Psoas muscle (tissue), 8 donors: ENCODE data around the gene LDB3. TPM values are rescaled to one million over a fixed set of nuclear protein-coding genes. Genes with fewer than 3 reads are reported as not detected.

Experiments
- ATAC-seq, 4 donors: fragments of 200-7000 bp; cut with Tn5 transposase; one replicate each; pipeline ENCODE4 v1.9.1; 2020; ENCODE audit warnings: moderate library complexity in 3 of 4, mild to moderate bottlenecking in 2 of 4
- DNase-seq, 2 donors: peaks; one replicate each; pipeline ENCODE4 v3.0.0-alpha.2; 2020
- H3K27ac ChIP-seq: fragments of 200-600 bp; one replicate; pipeline ENCODE4 v1.8.0; 2022
- H3K27me3 ChIP-seq, 3 donors: fragments of 200-600 bp in 1 of 3; one replicate each; pipeline versions ENCODE4 v1.6.1 to v1.8.0; 2013 to 2022; ENCODE audit warnings: low read length in 2 of 3, mild to moderate bottlenecking in 2 of 3, moderate library complexity in 1 of 3; ENCODE audit not compliant: insufficient read depth in 3 of 3
- H3K36me3 ChIP-seq, 2 donors: fragments of 200-600 bp in 1 of 2; one replicate each; pipeline versions ENCODE4 v1.6.1 to v1.8.0; 2013 to 2022; ENCODE audit warnings: low read depth in 1 of 2, mild to moderate bottlenecking in 1 of 2, moderate library complexity in 1 of 2; ENCODE audit not compliant: insufficient read depth in 1 of 2
- H3K4me1 ChIP-seq: fragments of 200-600 bp; one replicate; pipeline ENCODE4 v1.8.0; 2022
- H3K4me3 ChIP-seq: fragments of 200-600 bp; one replicate; pipeline ENCODE4 v1.8.0; 2022; ENCODE audit warnings: mild to moderate bottlenecking
- H3K9me3 ChIP-seq: fragments of 200-600 bp; one replicate; pipeline ENCODE4 v1.8.0; 2022
- WGBS, 3 donors: extraction: QIAGEN DNeasy Blood & Tissue Kit; methylation state at CpG; one replicate each; pipeline versions ENCODE4 v1.1.6 to v1.1.7; 2013; 5-methylcytosine and 5-hydroxymethylcytosine counted together
- intact Hi-C, 2 donors: fragments of 100-400 bp; cut with DNase I; formaldehyde crosslinking; loops; one replicate each; pipeline versions ENCODE4 v1.11.0 to v1.14.2; 2022
- polyA plus RNA-seq, 3 donors: library from polyadenylated mRNA; stranded (reverse); fragments of 200-250 nt; gene quantifications; one replicate each; pipeline ENCODE4 v1.2.3, GENCODE V29; 2013
- total RNA-seq, 4 donors: library from RNA; stranded (reverse); fragmentation: NEBNext Ultra II Directional in 2 of 4; extraction: Animal tissue kit (Norgen Biotek cat#: 25700) in 2 of 4; gene quantifications; one replicate each; pipeline versions ENCODE4 v1.2.1 to v1.2.4, GENCODE V29; 2021 to 2023
- TF ChIP-seq, protein P1 (sequence below): fragments of 200-600 bp; IDR thresholded peaks from one replicate; pipeline ENCODE4 v1.8.0; 2022; ENCODE audit warnings: antibody characterized with exemption
- donor health status: healthy with polysubstance abuse.
- donor health status: DM: no; HTN: no; CAD: no; lungs with moderate emphysema.
- donor health status: Bipolar disorder and iron deficiency.
- donor health status: healthy.
- donor health status: DM: yes; HTN: yes; CAD: no.
- donor health status: DM: no; HTN: no; CAD: no.
- donor health status: DM: no; HTN: no; CAD: no.
- donor health status: DM: yes; HTN: yes; CAD: no.

LDB3 gene
- total and polyA plus RNA-seq, 7 donors, result 108 to 2,187 (median 615) TPM

DNA sequence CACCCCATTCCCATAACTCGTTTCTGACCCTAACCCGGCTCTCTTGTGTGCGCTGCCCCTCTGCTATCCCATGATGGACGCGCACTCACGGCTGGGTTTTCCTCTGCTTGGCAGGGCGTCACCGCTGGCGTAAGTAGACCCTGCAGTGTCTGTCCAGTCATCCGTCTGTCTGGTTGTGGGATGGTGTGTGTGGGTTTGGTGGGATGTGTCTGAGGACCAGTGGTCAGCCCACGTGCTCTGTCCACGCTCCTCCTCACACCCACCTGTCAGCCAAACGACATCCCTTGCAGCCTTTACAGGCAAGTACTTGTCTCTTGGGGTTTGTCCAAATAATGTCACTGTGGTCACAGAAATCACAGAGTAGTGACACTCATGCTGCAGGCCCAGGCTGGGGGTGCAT lies 20.8 kb downstream of the LDB3 start:
- no peak for ATAC-seq
- TF ChIP-seq, protein P1, sequence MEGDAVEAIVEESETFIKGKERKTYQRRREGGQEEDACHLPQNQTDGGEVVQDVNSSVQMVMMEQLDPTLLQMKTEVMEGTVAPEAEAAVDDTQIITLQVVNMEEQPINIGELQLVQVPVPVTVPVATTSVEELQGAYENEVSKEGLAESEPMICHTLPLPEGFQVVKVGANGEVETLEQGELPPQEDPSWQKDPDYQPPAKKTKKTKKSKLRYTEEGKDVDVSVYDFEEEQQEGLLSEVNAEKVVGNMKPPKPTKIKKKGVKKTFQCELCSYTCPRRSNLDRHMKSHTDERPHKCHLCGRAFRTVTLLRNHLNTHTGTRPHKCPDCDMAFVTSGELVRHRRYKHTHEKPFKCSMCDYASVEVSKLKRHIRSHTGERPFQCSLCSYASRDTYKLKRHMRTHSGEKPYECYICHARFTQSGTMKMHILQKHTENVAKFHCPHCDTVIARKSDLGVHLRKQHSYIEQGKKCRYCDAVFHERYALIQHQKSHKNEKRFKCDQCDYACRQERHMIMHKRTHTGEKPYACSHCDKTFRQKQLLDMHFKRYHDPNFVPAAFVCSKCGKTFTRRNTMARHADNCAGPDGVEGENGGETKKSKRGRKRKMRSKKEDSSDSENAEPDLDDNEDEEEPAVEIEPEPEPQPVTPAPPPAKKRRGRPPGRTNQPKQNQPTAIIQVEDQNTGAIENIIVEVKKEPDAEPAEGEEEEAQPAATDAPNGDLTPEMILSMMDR, result no peak
- Histone ChIP-seq H3K27me3 (no peaks in the 10 kb centered on the region), H3K4me1 (peaks cover 65% of the 10 kb centered on the region), H3K9me3 (no peaks in the 10 kb centered on the region), H3K27ac (no peak overlapping the region), H3K4me3 (no peak overlapping the region), H3K36me3 (peaks cover 0 to 81% of the 10 kb centered on the region in 2 donors)
- 65 to 86% (median 70%) methylated on average over 13 of the region's 13 CpGs for WGBS, 3 donors
- no peak for DNase-seq
- intact Hi-C loops, result loop anchor here in 1 of 2 donors (2.0 kb wide), 1 partner anchor 278 kb away; no protein-coding TSS in a partner anchor

DNA sequence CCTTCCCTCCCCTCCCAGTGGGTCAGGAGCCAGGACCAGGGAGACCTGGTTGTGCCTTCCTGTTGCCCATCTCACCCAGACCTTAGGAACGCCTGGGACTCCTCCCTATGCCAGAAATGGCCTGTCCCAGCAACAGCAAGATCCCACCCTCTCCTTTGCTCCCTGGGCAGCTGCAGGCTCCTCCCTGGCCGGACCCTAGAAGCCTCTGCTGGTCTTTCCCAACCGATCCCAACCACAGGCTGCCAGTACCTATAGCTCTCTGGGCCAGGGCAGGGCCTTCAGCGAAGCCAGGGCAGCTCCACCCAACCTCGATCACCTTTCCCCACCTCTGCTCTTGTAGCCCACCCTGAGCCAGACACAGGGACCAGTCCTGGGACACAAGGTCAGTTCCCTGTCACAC lies 21.9 kb downstream of the LDB3 start:
- no peak for DNase-seq
- Histone ChIP-seq H3K9me3 (no peaks in the 10 kb centered on the region), H3K4me3 (no peak overlapping the region), H3K4me1 (peaks cover 54% of the 10 kb centered on the region), H3K27me3 (no peaks in the 10 kb centered on the region), H3K36me3 (peaks cover 0 to 90% of the 10 kb centered on the region in 2 donors), H3K27ac (peak overlapping the region; percentile 63)
- intact Hi-C loops, result loop anchor here (5.0 kb wide), 1 partner anchor 207 kb away; no protein-coding TSS in a partner anchor
- TF ChIP-seq, protein P1, result no peak
- 59 to 78% (median 60%) methylated on average over 5 of the region's 5 CpGs for WGBS, 3 donors
- no peak for ATAC-seq

DNA sequence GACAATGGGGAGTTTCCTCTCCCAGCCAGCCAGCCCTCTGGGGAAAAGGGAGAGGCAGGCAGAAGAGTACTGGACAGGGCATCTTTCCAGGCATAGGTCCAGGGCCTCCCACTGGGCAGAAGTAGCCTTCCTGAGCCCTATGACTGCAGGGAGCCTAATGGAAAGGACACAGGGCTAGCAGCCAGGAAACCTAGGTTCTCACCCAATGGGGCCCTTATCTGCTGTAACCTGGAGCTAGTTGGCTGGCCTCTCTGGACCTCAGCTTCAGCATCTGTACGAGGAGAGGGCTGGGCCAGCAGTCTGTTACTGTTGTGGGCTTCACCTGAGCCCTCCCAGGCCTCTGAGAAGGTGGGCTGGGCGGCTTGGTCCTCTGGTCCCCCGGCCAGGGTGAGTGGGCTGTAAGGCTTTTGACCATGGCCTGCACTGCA lies 22.4 kb downstream of the LDB3 start:
- Histone ChIP-seq H3K9me3 (no peaks in the 10 kb centered on the region), H3K27ac (peak overlapping the region; percentile 63), H3K4me3 (no peak overlapping the region), H3K4me1 (peaks cover 49% of the 10 kb centered on the region), H3K27me3 (no peaks in the 10 kb centered on the region), H3K36me3 (peaks cover 0 to 90% of the 10 kb centered on the region in 2 donors)
- DNase-seq (no peak), ATAC-seq (no peak)
- intact Hi-C loops, result loop anchor here (5.0 kb wide), 1 partner anchor 207 kb away; no protein-coding TSS in a partner anchor
- 69 to 71% (median 70%) methylated on average over 3 of the region's 3 CpGs for WGBS, 3 donors
- TF ChIP-seq, protein P1, result no peak

DNA sequence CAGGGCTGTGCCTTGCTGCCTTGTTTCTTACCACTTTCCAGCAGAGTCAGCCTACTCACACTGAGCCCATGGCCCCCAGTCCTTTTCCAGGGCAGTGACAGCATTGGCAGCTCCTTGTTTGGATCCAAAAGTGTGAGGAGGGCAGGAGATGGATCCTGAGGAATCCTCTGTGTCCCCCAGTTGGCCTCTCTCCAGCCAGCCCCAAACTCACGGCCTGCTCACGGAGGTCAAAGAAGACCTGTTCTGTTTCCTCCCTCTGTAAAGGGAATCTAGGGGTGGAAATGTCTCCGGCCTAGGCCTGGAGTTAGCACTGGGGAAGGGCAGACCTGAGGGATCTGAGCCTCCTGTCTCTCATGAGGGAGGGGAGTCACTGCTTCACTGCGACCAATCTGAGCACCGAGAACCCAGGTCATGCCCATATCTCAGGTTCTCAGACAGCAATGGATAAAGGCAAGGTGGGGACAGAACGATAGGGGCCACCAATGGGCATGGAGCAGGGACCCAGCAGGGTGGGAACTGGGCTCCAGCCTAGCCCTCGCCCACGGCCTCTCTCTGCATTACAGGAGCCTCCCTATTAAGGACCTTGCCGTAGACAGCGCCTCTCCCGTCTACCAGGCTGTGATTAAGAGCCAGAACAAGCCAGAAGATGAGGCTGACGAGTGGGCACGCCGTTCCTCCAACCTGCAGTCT lies 23.2 kb downstream of the LDB3 start:
- ATAC-seq (peak in 1 of 4 donors; percentile 5), DNase-seq (no peak)
- no peaks in the 10 kb centered on the region for H3K9me3 ChIP-seq
- H3K27ac ChIP-seq, result peak overlapping the region; percentile 63
- TF ChIP-seq, protein P1, result no peak
- no peak overlapping the region for H3K4me3 ChIP-seq
- WGBS, 3 donors, result 60 to 82% (median 64%) methylated on average over 14 of the region's 14 CpGs
- peaks cover 0 to 90% of the 10 kb centered on the region in 2 donors for H3K36me3 ChIP-seq
- peaks cover 41% of the 10 kb centered on the region for H3K4me1 ChIP-seq
- intact Hi-C loops, result loop anchor here (5.0 kb wide), 1 partner anchor 206 kb away; no protein-coding TSS in a partner anchor
- no peaks in the 10 kb centered on the region for H3K27me3 ChIP-seq
